Activated CD8-positive, alpha-beta memory T cell treated with anti-CD3 and anti-CD28 coated beads for 4 hours (primary cell): ENCODE data around the gene DOCK4.

Experiments used
- DNase-seq, 2 donors: peaks; one replicate each; pipeline ENCODE4 v3.0.0-alpha.2; 2020; ENCODE audit warnings: low read depth in 2 of 2

DOCK4 gene

GRCh38 chr7:112160130-112160770 is 45.9 kb downstream of the DOCK4 start:
- DNase-seq = no peak

- no peak for DNase-seq
These were observed 46.8 kb downstream of the DOCK4 start for GRCh38 chr7:112159351-112159750.

GRCh38 chr7:112157072-112157471 is 49.1 kb downstream of the DOCK4 start:
- DNase-seq = no peak

GRCh38 chr7:112156412-112156811 is 49.8 kb downstream of the DOCK4 start:
- no peak for DNase-seq

- no peak for DNase-seq
These were observed 51.5 kb downstream of the DOCK4 start for GRCh38 chr7:112154690-112155089.

GRCh38 chr7:112152186-112152585 is 54.0 kb downstream of the DOCK4 start:
- DNase-seq = no peak

- no peak for DNase-seq
These were observed 55.2 kb downstream of the DOCK4 start for GRCh38 chr7:112150823-112151641.

- no peak for DNase-seq
These were observed 56.5 kb downstream of the DOCK4 start for GRCh38 chr7:112149734-112150133.

- DNase-seq = no peak
These were observed 58.3 kb downstream of the DOCK4 start for GRCh38 chr7:112147793-112148361.

- no peak for DNase-seq
These were observed 61.0 kb downstream of the DOCK4 start for GRCh38 chr7:112145206-112145605.

GRCh38 chr7:112144284-112145059 is 61.7 kb downstream of the DOCK4 start:
- DNase-seq = no peak

- DNase-seq = no peak
These were observed 62.6 kb downstream of the DOCK4 start for GRCh38 chr7:112143582-112143981.

- no peak for DNase-seq
These were observed 63.1 kb downstream of the DOCK4 start for GRCh38 chr7:112143136-112143535.

GRCh38 chr7:112140600-112140999 is 65.6 kb downstream of the DOCK4 start:
- no peak for DNase-seq

- no peak for DNase-seq
These were observed 67.3 kb downstream of the DOCK4 start for GRCh38 chr7:112138938-112139337.

GRCh38 chr7:112138325-112138852 is 67.8 kb downstream of the DOCK4 start:
- no peak for DNase-seq

- no peak for DNase-seq
These were observed 68.8 kb downstream of the DOCK4 start for GRCh38 chr7:112137141-112138101.

GRCh38 chr7:112136271-112137008 is 69.8 kb downstream of the DOCK4 start:
- no peak for DNase-seq

GRCh38 chr7:112135815-112136214 is 70.4 kb downstream of the DOCK4 start:
- no peak for DNase-seq

GRCh38 chr7:112134039-112134438 is 72.2 kb downstream of the DOCK4 start:
- DNase-seq = no peak
